ENCODE data around the gene RBFA.

Gene RBFA

DNA sequence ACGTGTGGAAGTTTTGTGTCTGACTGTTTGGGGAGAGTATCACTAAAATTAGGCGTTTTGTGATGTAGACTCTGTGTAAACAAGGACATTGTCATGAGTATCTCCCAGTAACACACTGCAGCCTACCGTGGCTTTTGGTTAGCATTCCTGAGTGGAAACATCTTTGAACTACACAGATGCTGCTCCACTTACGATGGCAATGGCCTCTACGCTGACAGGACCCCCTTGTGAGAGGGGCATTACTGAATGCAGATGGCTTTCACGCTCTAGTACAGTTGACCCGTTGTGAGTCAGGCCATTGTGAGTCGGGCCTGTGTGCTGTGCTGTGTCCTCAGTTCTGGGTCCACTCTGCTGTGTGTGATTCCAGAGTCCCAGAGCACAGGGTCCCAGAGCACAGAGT, 40.5 kb downstream of the RBFA start:
- no peaks in the 10 kb centered on the region for H3K36me3 ChIP-seq (ENCODE audit: low read depth)
- H3K9me3 ChIP-seq (ENCODE audit: severe bottlenecking): no peaks in the 10 kb centered on the region
- no peak for ATAC-seq (ENCODE audit: low read depth)
- no peak overlapping the region for H3K4me3 ChIP-seq (ENCODE audit: severe bottlenecking)
- no peak overlapping the region for H3K27ac ChIP-seq (ENCODE audit: poor library complexity, severe bottlenecking)
- TF ChIP-seq, protein P1, sequence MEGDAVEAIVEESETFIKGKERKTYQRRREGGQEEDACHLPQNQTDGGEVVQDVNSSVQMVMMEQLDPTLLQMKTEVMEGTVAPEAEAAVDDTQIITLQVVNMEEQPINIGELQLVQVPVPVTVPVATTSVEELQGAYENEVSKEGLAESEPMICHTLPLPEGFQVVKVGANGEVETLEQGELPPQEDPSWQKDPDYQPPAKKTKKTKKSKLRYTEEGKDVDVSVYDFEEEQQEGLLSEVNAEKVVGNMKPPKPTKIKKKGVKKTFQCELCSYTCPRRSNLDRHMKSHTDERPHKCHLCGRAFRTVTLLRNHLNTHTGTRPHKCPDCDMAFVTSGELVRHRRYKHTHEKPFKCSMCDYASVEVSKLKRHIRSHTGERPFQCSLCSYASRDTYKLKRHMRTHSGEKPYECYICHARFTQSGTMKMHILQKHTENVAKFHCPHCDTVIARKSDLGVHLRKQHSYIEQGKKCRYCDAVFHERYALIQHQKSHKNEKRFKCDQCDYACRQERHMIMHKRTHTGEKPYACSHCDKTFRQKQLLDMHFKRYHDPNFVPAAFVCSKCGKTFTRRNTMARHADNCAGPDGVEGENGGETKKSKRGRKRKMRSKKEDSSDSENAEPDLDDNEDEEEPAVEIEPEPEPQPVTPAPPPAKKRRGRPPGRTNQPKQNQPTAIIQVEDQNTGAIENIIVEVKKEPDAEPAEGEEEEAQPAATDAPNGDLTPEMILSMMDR (IDR thresholded peaks at IDR 0.05; ENCODE audit: poor library complexity, severe bottlenecking): no peak
- no peaks in the 10 kb centered on the region for H3K4me1 ChIP-seq (ENCODE audit: insufficient read depth, poor library complexity, severe bottlenecking)
- H3K27me3 ChIP-seq (ENCODE audit: insufficient read depth, poor library complexity, severe bottlenecking): no peaks in the 10 kb centered on the region
- no peak for DNase-seq (ENCODE audit: low spot score)

DNA sequence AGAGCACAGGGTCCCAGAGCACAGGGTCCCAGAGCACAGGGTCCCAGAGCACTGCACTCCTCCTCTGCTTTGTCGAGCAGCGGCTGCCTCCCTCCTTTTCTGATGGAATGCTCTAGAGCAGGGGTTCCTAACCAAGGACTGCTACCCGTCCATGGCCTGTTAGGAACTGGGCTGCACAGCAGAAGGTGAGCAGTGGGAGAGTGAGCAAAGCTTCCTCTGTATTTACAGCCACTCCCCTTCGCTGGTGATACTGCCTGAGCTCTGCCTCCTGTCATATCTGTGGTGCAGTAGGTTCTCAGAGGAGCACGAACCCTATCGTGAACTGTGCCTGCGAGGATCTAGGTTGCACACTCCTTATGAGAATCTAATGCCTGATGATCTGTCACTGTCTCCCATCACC, 41.7 kb downstream of the RBFA start:
- Histone ChIP-seq H3K4me1 (ENCODE audit: insufficient read depth, poor library complexity, severe bottlenecking) (no peaks in the 10 kb centered on the region), H3K9me3 (ENCODE audit: severe bottlenecking) (no peaks in the 10 kb centered on the region), H3K4me3 (ENCODE audit: severe bottlenecking) (no peak overlapping the region), H3K27ac (ENCODE audit: poor library complexity, severe bottlenecking) (no peak overlapping the region), H3K27me3 (ENCODE audit: insufficient read depth, poor library complexity, severe bottlenecking) (no peaks in the 10 kb centered on the region), H3K36me3 (ENCODE audit: low read depth) (no peaks in the 10 kb centered on the region)
- DNase-seq (ENCODE audit: low spot score) (no peak), ATAC-seq (ENCODE audit: low read depth) (no peak)
- TF ChIP-seq, protein P1 (IDR thresholded peaks at IDR 0.05; ENCODE audit: poor library complexity, severe bottlenecking): no peak

DNA sequence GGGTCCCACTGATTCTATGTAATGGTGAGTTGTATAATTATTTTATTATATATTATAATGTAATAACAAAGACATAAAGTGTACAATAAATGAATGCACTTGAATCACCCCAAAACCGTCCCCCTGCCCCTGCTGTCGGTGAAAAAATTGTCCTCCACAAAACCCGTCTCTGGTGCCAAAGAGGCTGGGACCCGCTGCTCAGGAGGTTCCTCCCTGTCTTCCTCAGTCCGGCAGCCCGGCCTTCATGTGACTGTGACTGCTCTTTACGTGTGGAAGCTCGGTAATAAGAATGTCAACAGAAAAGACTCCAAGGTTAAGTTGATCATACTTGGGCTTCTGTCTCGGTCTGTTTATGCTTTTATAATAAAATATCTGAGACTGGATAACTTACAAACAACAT, 42.1 kb downstream of the RBFA start:
- no peaks in the 10 kb centered on the region for H3K4me1 ChIP-seq (ENCODE audit: insufficient read depth, poor library complexity, severe bottlenecking)
- H3K27me3 ChIP-seq (ENCODE audit: insufficient read depth, poor library complexity, severe bottlenecking): no peaks in the 10 kb centered on the region
- no peaks in the 10 kb centered on the region for H3K9me3 ChIP-seq (ENCODE audit: severe bottlenecking)
- no peak for DNase-seq (ENCODE audit: low spot score)
- H3K36me3 ChIP-seq (ENCODE audit: low read depth): no peaks in the 10 kb centered on the region
- no peak for ATAC-seq (ENCODE audit: low read depth)
- no peak overlapping the region for H3K27ac ChIP-seq (ENCODE audit: poor library complexity, severe bottlenecking)
- TF ChIP-seq, protein P1 (IDR thresholded peaks at IDR 0.05; ENCODE audit: poor library complexity, severe bottlenecking): no peak
- no peak overlapping the region for H3K4me3 ChIP-seq (ENCODE audit: severe bottlenecking)

DNA sequence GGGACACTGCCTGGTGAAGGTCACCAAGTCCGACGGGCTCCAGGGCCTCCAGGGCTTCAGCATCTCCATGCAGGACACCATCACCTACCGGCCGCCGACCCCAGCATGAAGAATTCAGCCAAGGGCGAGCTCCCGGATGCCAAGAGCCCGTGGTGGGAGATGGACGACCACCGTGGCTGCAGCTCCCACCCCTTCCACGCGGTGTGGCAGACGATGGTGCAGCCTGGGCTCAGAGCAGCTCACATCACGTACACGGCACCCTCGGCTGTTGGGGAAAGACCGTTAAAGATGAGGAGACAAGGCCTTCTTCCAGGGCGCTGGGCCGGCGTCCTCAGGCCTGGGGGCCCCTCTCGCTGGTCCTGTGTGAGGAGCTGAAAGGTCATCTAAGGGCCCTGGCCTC, 43.6 kb downstream of the RBFA start:
- DNase-seq (ENCODE audit: low spot score): no peak
- Histone ChIP-seq H3K9me3 (ENCODE audit: severe bottlenecking) (no peaks in the 10 kb centered on the region), H3K4me1 (ENCODE audit: insufficient read depth, poor library complexity, severe bottlenecking) (no peaks in the 10 kb centered on the region), H3K27me3 (ENCODE audit: insufficient read depth, poor library complexity, severe bottlenecking) (no peaks in the 10 kb centered on the region), H3K36me3 (ENCODE audit: low read depth) (no peaks in the 10 kb centered on the region), H3K4me3 (ENCODE audit: severe bottlenecking) (no peak overlapping the region), H3K27ac (ENCODE audit: poor library complexity, severe bottlenecking) (no peak overlapping the region)
- TF ChIP-seq, protein P1 (IDR thresholded peaks at IDR 0.05; ENCODE audit: poor library complexity, severe bottlenecking): no peak
- no peak for ATAC-seq (ENCODE audit: low read depth)
